Left lung (tissue), 10 donors: ENCODE results near the gene MAP2K6. TPM values are rescaled to one million over a fixed set of nuclear protein-coding genes. Genes with fewer than 3 reads are reported as not detected.

Experiments used
- ATAC-seq: fragments of 200-7000 bp; cut with Tn5 transposase; one replicate; pipeline ENCODE4 v1.9.1; 2020; ENCODE audit warnings: moderate library complexity
- DNase-seq, 4 donors: peaks; one replicate each; pipeline ENCODE4 v3.0.0-alpha.2; 2013 to 2020
- H3K27ac ChIP-seq, 2 donors: fragments of 200-600 bp; sonication (generic) in 1 of 2; one replicate each; pipeline versions ENCODE4 v1.5.0 to v1.8.0; 2020 to 2021
- H3K27me3 ChIP-seq, 2 donors: fragments of 200-600 bp; sonication (generic) in 1 of 2; one replicate each; pipeline versions ENCODE4 v1.5.0 to v1.8.0; 2020 to 2021
- H3K36me3 ChIP-seq, 2 donors: fragments of 200-600 bp; sonication (generic) in 1 of 2; one replicate each; pipeline versions ENCODE4 v1.5.0 to v1.8.0; 2020 to 2021
- H3K4me1 ChIP-seq, 2 donors: fragments of 200-600 bp; one replicate each; pipeline ENCODE4 v1.8.0; 2021
- H3K4me3 ChIP-seq, 2 donors: fragments of 200-600 bp; sonication (generic) in 1 of 2; one replicate each; pipeline versions ENCODE4 v1.5.0 to v1.8.0; 2020 to 2021; ENCODE audit warnings: mild to moderate bottlenecking in 1 of 2
- H3K9me3 ChIP-seq, 2 donors: fragments of 200-600 bp; sonication (generic) in 1 of 2; one replicate each; pipeline versions ENCODE4 v1.5.0 to v1.8.0; 2020 to 2021
- CTCF ChIP-seq, 2 donors: fragments of 200-600 bp; sonication (generic) in 1 of 2; IDR thresholded peaks; one replicate each; pipeline versions ENCODE4 v1.5.0 to v1.8.0; 2021; ENCODE audit warnings: antibody characterized with exemption in 2 of 2
- intact Hi-C, 2 donors: fragments of 100-400 bp; cut with DNase I; formaldehyde crosslinking; loops; one replicate each; pipeline versions ENCODE4 v1.11.2 to v1.14.2; 2022
- polyA plus RNA-seq, 6 donors: library from polyadenylated mRNA; unstranded; fragments of 120-200 nt; gene quantifications; one replicate each; pipeline ENCODE4 v1.2.1, GENCODE V29; 2013; ENCODE audit not compliant: insufficient read length in 6 of 6
- total RNA-seq, 2 donors: library from RNA; stranded (reverse); fragmentation: NEBNext Ultra II Directional; extraction: Animal tissue kit (Norgen Biotek cat#: 25700); gene quantifications; one replicate each; pipeline ENCODE4 v1.2.1, GENCODE V29; 2021
- donor health status: DM: no; HTN: yes; CAD: no.
- donor health status: DM: no; HTN: no; CAD: no.

Gene MAP2K6
- total and polyA plus RNA-seq, 8 donors: 7.2 to 27.1 (median 21.1) TPM

GRCh38 chr17:69447726-69448125 is 33.2 kb downstream of the MAP2K6 start:
- Histone ChIP-seq H3K36me3 (no peaks in the 10 kb centered on the region), H3K9me3 (no peaks in the 10 kb centered on the region), H3K27ac (no peak overlapping the region), H3K4me1 (no peaks in the 10 kb centered on the region), H3K4me3 (no peak overlapping the region), H3K27me3 (no peaks in the 10 kb centered on the region)
- peak; percentile 25 for ATAC-seq
- TF ChIP-seq CTCF (IDR thresholded peaks at IDR 0.05): no peak
- intact Hi-C loops: no loop called here
- peak in 2 of 4 donors; percentile 40 to 74 for DNase-seq

- no peaks in the 10 kb centered on the region for H3K27me3 ChIP-seq
- intact Hi-C loops: no loop called here
- H3K27ac ChIP-seq: no peak overlapping the region
- H3K9me3 ChIP-seq: no peaks in the 10 kb centered on the region
- ATAC-seq (peak; percentile 19), DNase-seq (peak in 2 of 4 donors; percentile 29 to 50)
- H3K4me3 ChIP-seq: no peak overlapping the region
- no peaks in the 10 kb centered on the region for H3K36me3 ChIP-seq
- no peak for TF ChIP-seq CTCF (IDR thresholded peaks at IDR 0.05)
- H3K4me1 ChIP-seq: no peaks in the 10 kb centered on the region
These were observed 34.1 kb downstream of the MAP2K6 start for GRCh38 chr17:69448431-69449102.

- ATAC-seq (no peak), DNase-seq (no peak)
- no peaks in the 10 kb centered on the region for H3K9me3 ChIP-seq
- no peak for TF ChIP-seq CTCF (IDR thresholded peaks at IDR 0.05)
- H3K27me3 ChIP-seq: no peaks in the 10 kb centered on the region
- H3K4me1 ChIP-seq: no peaks in the 10 kb centered on the region
- no peak overlapping the region for H3K4me3 ChIP-seq
- H3K27ac ChIP-seq: no peak overlapping the region
- intact Hi-C loops: no loop called here
- H3K36me3 ChIP-seq: no peaks in the 10 kb centered on the region
These were observed 35.6 kb downstream of the MAP2K6 start for GRCh38 chr17:69450131-69450530.

GRCh38 chr17:69450918-69451317 is 36.4 kb downstream of the MAP2K6 start:
- H3K36me3 ChIP-seq: no peaks in the 10 kb centered on the region
- H3K4me1 ChIP-seq: no peaks in the 10 kb centered on the region
- TF ChIP-seq CTCF (IDR thresholded peaks at IDR 0.05): no peak
- DNase-seq: no peak
- ATAC-seq: no peak
- H3K9me3 ChIP-seq: no peaks in the 10 kb centered on the region
- intact Hi-C loops: no loop called here
- no peak overlapping the region for H3K27ac ChIP-seq
- no peak overlapping the region for H3K4me3 ChIP-seq
- H3K27me3 ChIP-seq: no peaks in the 10 kb centered on the region

GRCh38 chr17:69451416-69452394 is 37.2 kb downstream of the MAP2K6 start:
- H3K27me3 ChIP-seq: no peaks in the 10 kb centered on the region
- H3K36me3 ChIP-seq: no peaks in the 10 kb centered on the region
- H3K4me3 ChIP-seq: no peak overlapping the region
- no peaks in the 10 kb centered on the region for H3K4me1 ChIP-seq
- TF ChIP-seq CTCF (IDR thresholded peaks at IDR 0.05): no peak
- no peaks in the 10 kb centered on the region for H3K9me3 ChIP-seq
- DNase-seq (no peak), ATAC-seq (no peak)
- intact Hi-C loops: no loop called here
- H3K27ac ChIP-seq: no peak overlapping the region
